Gastrocnemius medialis (tissue), 4 donors: ENCODE measurements around the gene NDUFB10. TPM values are rescaled to one million over a fixed set of nuclear protein-coding genes. Genes with fewer than 3 reads are reported as not detected.

Experiments
- ATAC-seq, 2 donors: fragments of 150-250 bp; one replicate each; pipeline ENCODE4 v1.9.1; 2016
- DNase-seq, 2 donors: peaks; one replicate each; pipeline ENCODE4 v3.0.0-alpha.2; 2019
- H3K27ac ChIP-seq, 4 donors: fragments of 200-600 bp; sonication (generic); 1 replicate in 1 of 4; 2 replicates in 3 of 4; pipeline ENCODE4 v1.5.1; 2016 to 2018; ENCODE audit warnings: mild to moderate bottlenecking in 2 of 4, moderate library complexity in 1 of 4
- H3K27me3 ChIP-seq, 3 donors: fragments of 200-600 bp; sonication (generic) in 2 of 3; 1 replicate in 1 of 3; 2 replicates in 2 of 3; pipeline versions ENCODE4 v1.5.1 to v1.6.0; 2016 to 2019; ENCODE audit warnings: mild to moderate bottlenecking in 1 of 3, moderate library complexity in 1 of 3
- H3K36me3 ChIP-seq, 2 donors: fragments of 200-600 bp; sonication (generic) in 1 of 2; one replicate each; pipeline ENCODE4 v1.5.1; 2017 to 2018
- H3K4me1 ChIP-seq, 2 donors: fragments of 200-600 bp; sonication (generic) in 1 of 2; one replicate each; pipeline ENCODE4 v1.5.1; 2016 to 2017; ENCODE audit warnings: mild to moderate bottlenecking in 2 of 2
- H3K4me3 ChIP-seq, 4 donors: fragments of 200-600 bp; sonication (generic) in 3 of 4; 1 replicate in 1 of 4; 2 replicates in 3 of 4; pipeline ENCODE4 v1.5.1; 2016 to 2019; ENCODE audit warnings: mild to moderate bottlenecking in 2 of 4
- H3K9me3 ChIP-seq, 3 donors: fragments of 200-600 bp; sonication (generic) in 2 of 3; 1 replicate in 1 of 3; 2 replicates in 2 of 3; pipeline ENCODE4 v1.5.1; 2016 to 2019
- POLR2A ChIP-seq, 2 donors: fragments of 450-650 bp; IDR thresholded peaks; one replicate each; pipeline ENCODE4 v1.6.1; 2017; ENCODE audit warnings: antibody characterized with exemption in 2 of 2, mild to moderate bottlenecking in 2 of 2, moderate library complexity in 2 of 2
- in situ Hi-C, 4 donors: fragments of 200-750 bp; cut with MboI; loops; one replicate each; pipeline versions ENCODE4 v1.15.0 to v1.8.0; 2017; ENCODE audit warnings: low sequenced_read_pairs in 4 of 4
- intact Hi-C: fragments of 100-400 bp; cut with DNase I; formaldehyde crosslinking; loops from one replicate; pipeline ENCODE4 v1.15.1; 2023; ENCODE audit warnings: low total_unique reads
- total RNA-seq, 4 donors: library from RNA; depleted of rRNA; stranded (reverse); fragments of >200 nt; gene quantifications; one replicate each; pipeline versions ENCODE4 v1.1.0 to v1.2.3, GENCODE V29; 2016
- TF ChIP-seq, protein P1 (sequence below), 5 experiments: fragments of 450-650 bp in 3 of 5; fragments of 200-600 bp in 2 of 5; sonication (generic) in 2 of 5; IDR thresholded peaks in 4 of 5; conservative IDR thresholded peaks in 1 of 5; 1 replicate in 4 of 5; 2 replicates in 1 of 5; pipeline ENCODE4 v1.5.1; 2016 to 2019; ENCODE audit warnings: antibody characterized with exemption in 5 of 5, mild to moderate bottlenecking in 3 of 5, moderate library complexity in 3 of 5

Gene NDUFB10
- total RNA-seq, 4 donors from 2014 or later: 530 to 1,014 (median 743) TPM

DNA sequence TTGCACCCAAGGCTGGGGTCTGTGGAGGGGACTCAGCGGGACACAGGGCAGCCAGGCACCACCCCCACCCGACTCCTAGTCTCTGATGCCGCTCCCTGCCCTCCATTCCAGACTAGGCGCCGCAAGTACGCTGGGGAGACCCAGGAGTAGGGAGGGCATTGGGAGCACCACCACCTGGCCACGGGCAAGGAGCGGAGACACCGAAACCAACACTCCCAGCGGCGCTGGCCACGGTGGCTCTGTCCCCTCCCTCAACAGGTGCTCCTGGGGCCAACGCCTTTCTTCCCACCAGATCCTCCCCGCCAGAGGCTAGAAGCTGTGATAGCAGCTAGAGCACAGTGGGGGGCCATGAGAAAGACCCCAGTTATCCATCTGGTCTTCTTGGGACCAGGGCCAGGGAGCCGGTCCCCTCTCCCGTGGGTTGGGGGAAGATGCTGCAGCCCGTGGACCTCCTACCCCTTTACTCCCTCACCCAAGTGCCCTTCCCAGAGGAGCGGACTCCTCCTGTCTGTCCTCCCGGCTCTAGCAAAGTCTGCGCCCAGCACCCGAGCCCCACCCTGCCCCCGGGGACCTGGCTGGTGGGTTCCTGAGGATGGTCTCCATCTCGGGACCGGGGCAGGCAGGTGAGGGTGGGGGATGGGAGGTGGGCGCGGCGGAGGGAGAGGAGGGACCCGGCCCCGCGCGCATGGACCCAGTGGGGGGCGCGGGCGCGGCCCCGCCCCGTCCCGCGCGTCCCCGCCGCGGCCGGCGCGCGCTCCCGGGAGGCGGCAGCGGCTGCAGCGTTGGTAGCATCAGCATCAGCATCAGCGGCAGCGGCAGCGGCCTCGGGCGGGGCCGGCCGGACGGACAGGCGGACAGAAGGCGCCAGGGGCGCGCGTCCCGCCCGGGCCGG is 30.1 kb downstream of the NDUFB10 start, which contains the start of gene SYNGR3:
SYNGR3 (plus strand) TSS at position 762 of the 892 bp plus-strand sequence. CDS start 133 bp downstream, outside the sequence.
- TF ChIP-seq, protein P1, sequence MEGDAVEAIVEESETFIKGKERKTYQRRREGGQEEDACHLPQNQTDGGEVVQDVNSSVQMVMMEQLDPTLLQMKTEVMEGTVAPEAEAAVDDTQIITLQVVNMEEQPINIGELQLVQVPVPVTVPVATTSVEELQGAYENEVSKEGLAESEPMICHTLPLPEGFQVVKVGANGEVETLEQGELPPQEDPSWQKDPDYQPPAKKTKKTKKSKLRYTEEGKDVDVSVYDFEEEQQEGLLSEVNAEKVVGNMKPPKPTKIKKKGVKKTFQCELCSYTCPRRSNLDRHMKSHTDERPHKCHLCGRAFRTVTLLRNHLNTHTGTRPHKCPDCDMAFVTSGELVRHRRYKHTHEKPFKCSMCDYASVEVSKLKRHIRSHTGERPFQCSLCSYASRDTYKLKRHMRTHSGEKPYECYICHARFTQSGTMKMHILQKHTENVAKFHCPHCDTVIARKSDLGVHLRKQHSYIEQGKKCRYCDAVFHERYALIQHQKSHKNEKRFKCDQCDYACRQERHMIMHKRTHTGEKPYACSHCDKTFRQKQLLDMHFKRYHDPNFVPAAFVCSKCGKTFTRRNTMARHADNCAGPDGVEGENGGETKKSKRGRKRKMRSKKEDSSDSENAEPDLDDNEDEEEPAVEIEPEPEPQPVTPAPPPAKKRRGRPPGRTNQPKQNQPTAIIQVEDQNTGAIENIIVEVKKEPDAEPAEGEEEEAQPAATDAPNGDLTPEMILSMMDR (IDR thresholded peaks at IDR 0.05 in 4 of 5, conservative IDR thresholded peaks at IDR 0.05 in 1 of 5): no peak
- no peak for TF ChIP-seq POLR2A (IDR thresholded peaks at IDR 0.05)
- intact Hi-C loops: loop anchor here (10.0 kb wide), 1 partner anchor 375 kb away; the partner anchor contains the start of genes CRAMP1 and IFT140

DNA sequence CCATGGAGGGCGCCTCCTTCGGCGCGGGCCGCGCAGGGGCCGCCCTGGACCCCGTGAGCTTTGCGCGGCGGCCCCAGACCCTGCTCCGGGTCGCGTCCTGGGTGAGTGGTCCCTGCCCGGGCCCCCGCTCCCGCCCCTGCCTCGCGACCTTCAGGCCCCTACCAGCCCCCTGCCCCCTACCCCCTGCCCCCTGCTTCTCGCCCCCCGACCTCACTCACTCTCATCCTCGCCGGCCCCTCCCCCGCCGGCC is 30.7 kb downstream of the NDUFB10 start:
- in situ Hi-C loops: no loop called here
- intact Hi-C loops: no loop called here
- H3K4me3 ChIP-seq: no peak overlapping the region
- ATAC-seq (no peak), DNase-seq (no peak)
- H3K36me3 ChIP-seq: peaks cover 0 to 20% of the 10 kb centered on the region in 2 donors
- H3K4me1 ChIP-seq: peaks cover 12 to 21% of the 10 kb centered on the region in 2 donors
- peaks cover 30 to 38% (median 34%) of the 10 kb centered on the region in 3 donors for H3K27me3 ChIP-seq
- TF ChIP-seq, protein P1 (IDR thresholded peaks at IDR 0.05 in 4 of 5, conservative IDR thresholded peaks at IDR 0.05 in 1 of 5): no peak
- TF ChIP-seq POLR2A (IDR thresholded peaks at IDR 0.05): no peak
- H3K9me3 ChIP-seq: no peaks in the 10 kb centered on the region
- H3K27ac ChIP-seq: no peak overlapping the region

More for the DNA sequence above, 30.1 kb downstream of the NDUFB10 start, which contains the start of gene SYNGR3:
- Histone ChIP-seq H3K4me3 (no peak within 1 kb of the TSS), H3K9me3 (no peaks in the 10 kb centered on the region), H3K27me3 (peaks cover 30 to 38% (median 34%) of the 10 kb centered on the region in 3 donors), H3K4me1 (peaks cover 16 to 27% of the 10 kb centered on the region in 2 donors), H3K27ac (no peak within 1 kb of the TSS), H3K36me3 (peaks cover 0 to 20% of the 10 kb centered on the region in 2 donors)
- in situ Hi-C loops: no loop called here
- ATAC-seq: no peak
- DNase-seq: no peak

DNA sequence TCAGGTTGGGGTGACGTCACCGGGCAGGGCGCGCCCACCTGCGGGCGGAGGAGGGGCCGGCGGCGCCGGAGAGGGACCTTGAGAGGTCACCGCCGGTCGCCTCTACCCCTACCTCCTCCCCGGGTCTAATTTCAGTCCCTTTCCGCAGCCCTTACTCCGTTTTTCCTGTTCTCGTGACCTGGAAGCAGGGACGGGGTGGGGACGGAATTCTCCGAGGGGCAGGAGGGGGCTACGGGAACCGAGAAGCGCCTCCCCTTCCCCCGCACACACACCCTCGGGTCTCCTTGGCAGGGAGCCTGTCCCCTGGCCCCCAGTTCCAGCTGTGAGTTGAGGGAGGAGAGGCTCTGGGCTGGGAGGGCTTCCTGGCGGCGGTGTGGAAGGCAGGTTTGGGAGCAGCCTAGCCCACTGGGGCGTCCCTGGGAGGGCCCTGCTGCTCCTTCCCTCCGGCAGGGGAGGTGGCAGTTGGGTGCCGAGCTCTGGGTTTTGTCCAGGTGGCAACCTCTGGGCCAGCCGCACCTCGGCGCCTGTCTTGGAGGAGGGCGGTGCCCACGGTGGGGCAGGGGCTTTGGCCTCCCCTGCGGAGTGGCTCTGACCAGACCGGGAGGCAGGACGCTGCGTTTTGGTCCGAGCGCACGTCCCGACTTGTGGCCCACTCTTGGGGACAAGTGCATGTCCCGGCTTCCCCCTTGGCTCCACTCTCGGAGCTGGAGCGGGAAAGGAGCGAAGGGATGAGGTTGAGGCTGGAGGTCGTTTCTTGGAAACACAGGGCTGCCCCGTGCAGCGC is 31.2 kb downstream of the NDUFB10 start:
- peaks cover 7 to 16% of the 10 kb centered on the region in 2 donors for H3K4me1 ChIP-seq
- H3K27ac ChIP-seq: no peak overlapping the region
- intact Hi-C loops: no loop called here
- ATAC-seq: no peak
- in situ Hi-C loops: no loop called here
- DNase-seq: no peak
- peaks cover 30 to 38% (median 34%) of the 10 kb centered on the region in 3 donors for H3K27me3 ChIP-seq
- H3K36me3 ChIP-seq: peaks cover 0 to 18% of the 10 kb centered on the region in 2 donors
- TF ChIP-seq, protein P1 (IDR thresholded peaks at IDR 0.05 in 4 of 5, conservative IDR thresholded peaks at IDR 0.05 in 1 of 5): no peak
- no peak for TF ChIP-seq POLR2A (IDR thresholded peaks at IDR 0.05)
- H3K4me3 ChIP-seq: no peak overlapping the region
- H3K9me3 ChIP-seq: no peaks in the 10 kb centered on the region

DNA sequence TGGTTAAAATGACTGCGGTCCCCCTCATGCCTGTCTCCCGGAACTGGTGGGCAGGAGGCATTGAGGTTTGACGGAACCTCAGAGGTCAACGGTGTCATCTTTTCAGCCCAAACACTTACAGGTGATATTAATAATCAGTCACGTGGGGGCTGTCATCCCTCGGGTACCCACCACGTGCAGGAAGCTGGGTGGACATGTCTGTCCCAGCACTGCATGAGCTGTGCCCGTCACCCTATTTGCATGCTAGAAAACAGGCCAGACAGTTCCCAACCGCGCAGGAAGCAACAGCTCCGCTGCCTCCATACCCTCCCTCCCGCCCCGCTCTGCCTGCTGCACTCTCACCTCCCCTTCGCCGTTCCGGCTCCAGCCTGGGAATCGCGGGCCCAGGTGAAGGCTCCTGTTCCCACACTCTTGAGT is 31.8 kb downstream of the NDUFB10 start:
- H3K27ac ChIP-seq: no peak overlapping the region
- H3K4me3 ChIP-seq: peak overlapping the region in 2 of 4 donors; percentile 43 to 74
- TF ChIP-seq, protein P1 (IDR thresholded peaks at IDR 0.05 in 4 of 5, conservative IDR thresholded peaks at IDR 0.05 in 1 of 5): no peak
- no peak for TF ChIP-seq POLR2A (IDR thresholded peaks at IDR 0.05)
- peaks cover 30 to 38% (median 34%) of the 10 kb centered on the region in 3 donors for H3K27me3 ChIP-seq
- intact Hi-C loops (no loop called here), in situ Hi-C loops (no loop called here)
- peaks cover 7 to 16% of the 10 kb centered on the region in 2 donors for H3K4me1 ChIP-seq
- peaks cover 0 to 12% of the 10 kb centered on the region in 2 donors for H3K36me3 ChIP-seq
- no peak for ATAC-seq
- H3K9me3 ChIP-seq: no peaks in the 10 kb centered on the region
- DNase-seq: no peak
